ENCODE measurements around the gene DGAT2.

DGAT2 gene

DNA sequence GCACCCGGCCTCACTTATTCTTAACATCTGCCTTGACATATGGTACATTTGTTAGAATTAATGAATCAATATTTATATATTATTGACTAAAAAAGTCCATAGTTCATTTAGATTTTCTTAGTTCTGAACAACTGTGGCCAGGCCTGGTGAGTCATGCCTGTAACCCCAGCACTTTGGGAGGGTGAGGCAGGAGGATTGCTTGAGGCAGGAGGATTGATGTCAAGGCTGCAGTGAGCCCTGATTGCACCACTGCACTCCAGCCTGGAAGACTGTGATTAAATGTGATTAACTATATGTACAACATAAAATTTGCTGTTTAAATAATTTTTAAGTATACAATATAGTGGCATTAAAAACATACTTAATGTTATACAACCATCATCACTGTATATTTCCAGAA lies 52.1 kb downstream of the DGAT2 start:
- FAIRE-seq (no peak), DNase-seq (ENCODE audit: insufficient read length, low spot score) (no peak)

DNA sequence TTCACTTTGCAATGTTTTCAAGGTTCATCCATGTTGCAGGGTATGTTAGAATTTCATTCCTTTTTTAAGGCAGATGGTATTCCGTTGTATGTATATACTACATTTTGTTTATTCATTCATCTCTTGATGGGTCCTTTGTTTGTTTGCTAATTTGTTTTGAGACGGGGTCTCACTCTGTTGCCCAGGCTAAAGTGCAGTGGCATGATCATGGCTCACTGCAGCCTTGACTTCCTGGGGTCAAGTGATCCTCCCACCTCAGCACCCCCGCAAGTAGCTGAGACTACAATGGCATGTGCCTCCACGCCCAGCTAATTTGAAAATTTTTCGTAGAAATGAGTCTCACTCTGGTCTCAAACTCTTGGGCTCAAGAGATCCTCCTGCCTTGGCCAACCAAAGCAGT lies 52.6 kb downstream of the DGAT2 start:
- peak; percentile 14 for FAIRE-seq

DNA sequence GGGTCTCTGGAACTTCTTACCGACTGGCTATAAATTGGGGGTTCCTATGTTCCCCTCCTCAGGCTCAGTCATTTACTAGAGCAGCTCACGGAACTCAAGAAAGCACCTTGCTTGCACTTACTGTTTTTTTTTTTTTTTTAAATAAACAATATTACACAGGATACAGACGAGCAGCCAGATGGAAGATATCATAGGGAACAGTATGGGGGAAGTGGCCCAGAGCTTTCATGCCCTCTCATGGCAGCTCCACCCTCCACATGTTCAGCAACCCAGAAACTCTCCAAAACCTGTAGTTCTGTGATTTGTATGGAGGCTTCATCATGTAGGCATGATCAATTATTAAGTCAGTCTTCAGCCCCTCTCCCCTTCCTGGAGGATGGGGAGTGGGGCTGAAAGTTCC lies 54.0 kb downstream of the DGAT2 start:
- DNase-seq (ENCODE audit: insufficient read length, low spot score) (no peak), FAIRE-seq (peak; percentile 11)

More for the DNA sequence above, 52.6 kb downstream of the DGAT2 start:
- DNase-seq (ENCODE audit: insufficient read length, low spot score), result no peak

- no peak for DNase-seq (ENCODE audit: insufficient read length, low spot score)
- FAIRE-seq, result peak; percentile 87
Measured at GRCh38 chr11:75823415-75823814, 54.8 kb downstream of the DGAT2 start.

DNA sequence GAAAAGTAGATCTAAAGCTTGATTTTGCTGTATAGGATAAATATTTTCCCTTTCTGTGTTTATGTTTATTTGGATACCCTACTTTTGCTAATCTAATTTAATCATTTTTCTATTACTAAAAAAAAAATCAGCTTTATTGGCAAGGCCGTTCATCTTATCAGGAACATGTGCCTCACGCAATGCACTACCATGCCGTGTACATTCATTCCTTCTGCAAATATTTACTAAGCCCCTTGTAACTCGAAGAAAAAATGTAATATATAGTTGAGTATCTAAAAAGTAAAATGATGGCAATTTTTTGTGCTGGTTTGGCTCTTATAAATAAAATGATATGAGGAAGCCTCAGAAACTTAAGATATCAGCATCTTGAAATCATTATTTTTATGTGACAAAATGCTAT lies 55.4 kb downstream of the DGAT2 start:
- FAIRE-seq (no peak), DNase-seq (ENCODE audit: insufficient read length, low spot score) (no peak)

DNA sequence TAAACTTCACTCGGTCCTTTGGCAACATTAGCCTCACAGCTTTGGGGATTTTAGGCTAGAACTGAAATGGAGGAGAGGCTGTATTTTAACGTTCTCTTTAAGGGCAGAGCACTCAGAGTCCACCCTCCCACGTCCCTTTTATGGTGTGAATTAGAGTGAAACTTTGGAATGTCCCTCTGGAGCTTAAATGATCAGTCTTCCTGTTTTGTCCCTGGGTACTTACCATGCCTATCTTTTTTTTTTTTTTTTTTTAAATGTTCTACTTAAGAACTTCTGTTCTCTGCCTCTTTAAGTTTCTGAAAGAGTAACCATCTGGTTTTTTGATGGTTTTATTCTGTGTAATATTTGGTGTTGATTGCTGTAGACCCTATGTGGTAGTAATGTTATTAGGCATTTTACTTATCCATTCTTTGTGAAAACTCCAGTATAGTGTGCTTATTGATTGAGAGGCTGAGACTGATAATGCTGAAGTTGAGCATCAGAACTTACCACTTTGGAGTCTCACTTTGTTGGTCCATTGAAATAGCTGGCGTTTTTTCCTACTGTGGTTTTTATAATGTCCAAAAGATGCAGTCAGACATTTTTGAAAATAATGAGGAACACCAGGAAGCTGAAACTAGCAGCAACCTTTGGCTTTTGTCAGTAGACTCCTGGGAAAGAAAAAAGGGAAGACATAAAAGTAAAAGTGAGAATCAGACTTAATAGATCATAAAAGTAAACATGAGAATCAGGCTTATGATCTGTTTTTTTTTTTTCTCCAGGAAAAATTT lies 58.1 kb downstream of the DGAT2 start:
- FAIRE-seq (no peak), DNase-seq (ENCODE audit: insufficient read length, low spot score) (no peak)

GRCh38 chr11:75827562-75827961 lies 59.0 kb downstream of the DGAT2 start:
- DNase-seq (ENCODE audit: insufficient read length, low spot score), result no peak

GRCh38 chr11:75831915-75832502 lies 63.4 kb downstream of the DGAT2 start:
- FAIRE-seq, result no peak
- DNase-seq (ENCODE audit: insufficient read length, low spot score), result no peak

More at GRCh38 chr11:75827562-75827961, 59.0 kb downstream of the DGAT2 start:
- no peak for FAIRE-seq

DNA sequence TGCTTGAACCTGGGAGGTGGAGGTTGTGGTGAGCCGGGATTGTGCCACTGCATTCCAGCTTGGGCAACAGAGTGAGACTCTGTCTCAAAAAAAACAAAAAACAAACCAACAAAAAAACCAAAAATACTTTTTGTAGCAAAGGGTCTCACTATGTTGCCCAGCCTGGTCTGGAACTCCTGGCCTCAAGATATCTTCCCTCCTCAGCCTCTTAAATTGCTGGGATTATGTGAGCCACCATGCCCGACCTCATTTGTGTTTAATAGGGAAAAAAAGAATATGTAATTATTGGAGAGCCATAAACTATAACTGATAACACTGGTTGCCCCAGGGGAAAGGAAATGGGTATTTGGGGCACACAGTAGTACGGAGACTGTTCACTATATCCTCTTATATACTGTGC lies 66.2 kb downstream of the DGAT2 start:
- no peak for DNase-seq (ENCODE audit: insufficient read length, low spot score)
- no peak for FAIRE-seq

- no peak for FAIRE-seq
- DNase-seq (ENCODE audit: insufficient read length, low spot score), result no peak
Measured at GRCh38 chr11:75836417-75836816, 67.8 kb downstream of the DGAT2 start.

DNA sequence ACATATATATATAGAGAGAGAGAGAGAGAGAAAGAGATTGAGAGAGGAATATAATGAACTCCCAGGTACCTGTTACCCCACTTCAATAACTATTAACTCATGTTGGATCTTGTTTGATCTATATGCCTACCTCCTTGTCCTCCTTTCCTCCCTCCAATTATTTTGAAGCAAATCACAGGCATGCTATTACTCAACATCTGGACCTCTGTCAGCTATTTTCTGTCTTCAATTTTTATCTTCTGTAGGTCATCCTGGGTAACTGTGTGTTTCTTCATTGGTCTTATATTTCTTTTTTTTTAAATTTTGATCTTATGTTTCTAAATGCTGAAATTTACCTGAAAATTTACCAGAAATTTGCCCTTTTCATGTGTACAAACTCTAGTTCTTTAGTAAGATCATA lies 71.3 kb downstream of the DGAT2 start:
- no peak for FAIRE-seq
- DNase-seq (ENCODE audit: insufficient read length, low spot score), result no peak

GRCh38 chr11:75840522-75840921 lies 71.9 kb downstream of the DGAT2 start:
- FAIRE-seq (peak; percentile 66), DNase-seq (ENCODE audit: insufficient read length, low spot score) (no peak)

DNA sequence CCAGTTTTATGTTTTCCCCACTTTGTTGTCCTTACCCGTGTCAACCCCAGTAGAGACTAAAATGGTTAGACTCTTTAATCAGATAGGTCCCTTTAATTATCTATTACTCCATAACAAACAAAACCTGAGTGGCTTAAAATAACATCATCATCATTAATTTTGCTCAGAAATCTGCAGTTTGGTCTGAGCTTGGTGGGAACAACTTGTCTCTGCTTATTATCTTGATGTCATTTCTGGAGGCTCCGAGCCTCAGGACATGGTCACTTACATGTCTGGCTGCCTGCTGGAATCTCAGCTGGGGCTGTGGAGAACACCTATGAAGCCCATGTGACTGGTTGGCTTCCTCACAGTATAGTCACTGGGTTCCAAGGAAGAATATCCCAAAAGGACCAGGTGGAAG lies 73.2 kb downstream of the DGAT2 start:
- FAIRE-seq (no peak), DNase-seq (ENCODE audit: insufficient read length, low spot score) (no peak)

DNA sequence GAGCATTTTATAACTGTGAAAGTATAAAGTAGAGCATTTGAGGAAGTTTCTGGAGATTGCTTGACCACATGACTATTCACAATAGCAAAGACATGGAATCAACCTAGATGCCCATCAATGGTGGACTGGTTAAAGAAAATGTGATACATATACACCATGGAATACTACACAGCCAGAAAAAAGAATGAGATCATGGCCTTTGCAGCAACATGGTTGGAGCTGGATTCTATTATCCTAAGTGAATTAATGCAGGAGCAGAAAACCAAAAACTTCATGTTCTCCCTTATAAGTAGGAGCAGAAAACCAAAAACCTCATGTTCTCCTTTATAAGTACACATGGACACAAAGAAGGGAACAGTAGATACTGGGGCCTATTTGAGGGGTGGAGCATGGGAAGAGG lies 76.7 kb downstream of the DGAT2 start:
- DNase-seq (ENCODE audit: insufficient read length, low spot score) (no peak), FAIRE-seq (no peak)

DNA sequence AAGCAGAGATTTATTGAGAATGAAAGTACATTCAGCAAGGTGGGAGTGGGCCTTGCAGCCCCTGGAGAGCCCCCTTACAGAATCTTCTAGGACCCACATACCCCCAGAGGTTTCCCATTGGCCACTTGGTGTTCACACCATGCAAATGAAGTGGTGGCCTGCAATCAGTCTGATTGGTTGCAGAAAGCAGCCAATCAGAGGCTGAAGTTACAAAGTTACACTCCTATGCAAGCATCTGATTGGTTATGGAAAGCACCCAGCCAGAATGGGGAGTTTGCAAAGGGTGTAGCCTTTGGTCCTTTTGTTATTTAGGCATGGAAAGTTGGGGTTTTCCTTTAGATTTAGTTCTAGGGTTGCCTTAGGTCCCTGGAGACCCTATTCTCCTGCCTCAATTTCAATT lies 81.3 kb downstream of the DGAT2 start:
- DNase-seq (ENCODE audit: insufficient read length, low spot score) (no peak), FAIRE-seq (no peak)

GRCh38 chr11:75850787-75851186 lies 82.2 kb downstream of the DGAT2 start:
- DNase-seq (ENCODE audit: insufficient read length, low spot score), result no peak
- FAIRE-seq, result peak; percentile 18
